ENCODE measurements around the gene ARHGAP44. TPM values are rescaled to one million over a fixed set of nuclear protein-coding genes. Genes with fewer than 3 reads are reported as not detected.

ARHGAP44 gene
- total RNA-seq, 1 donor, result not detected

DNA sequence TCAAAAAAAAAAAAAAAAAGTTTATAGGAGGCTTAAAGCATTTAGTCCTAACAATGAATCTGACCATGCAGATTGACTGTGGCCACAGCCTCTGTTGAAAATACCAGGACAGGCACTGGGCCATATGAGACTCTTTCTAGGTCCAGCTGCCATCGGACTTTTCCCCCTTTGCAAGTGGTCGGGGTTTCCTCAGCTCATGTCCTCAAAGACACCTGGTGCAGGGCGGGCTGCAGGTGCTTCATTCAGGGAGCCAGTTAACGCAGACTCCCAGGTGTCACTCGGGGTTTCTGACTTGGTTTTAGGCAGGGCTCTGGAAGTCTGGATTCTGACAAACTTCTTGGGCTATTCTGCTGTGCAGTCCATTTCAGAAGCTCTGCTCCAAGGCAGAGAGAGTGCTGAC, 207.6 kb downstream of the ARHGAP44 start:
- H3K9me3 ChIP-seq (ENCODE audit: low read depth, low read length), result no peaks in the 10 kb centered on the region
- H3K4me3 ChIP-seq (ENCODE audit: low read length), result no peak overlapping the region
- H3K4me1 ChIP-seq (ENCODE audit: insufficient read depth, low read length), result no peaks in the 10 kb centered on the region
- H3K27me3 ChIP-seq (ENCODE audit: insufficient read depth, low read length), result no peaks in the 10 kb centered on the region

DNA sequence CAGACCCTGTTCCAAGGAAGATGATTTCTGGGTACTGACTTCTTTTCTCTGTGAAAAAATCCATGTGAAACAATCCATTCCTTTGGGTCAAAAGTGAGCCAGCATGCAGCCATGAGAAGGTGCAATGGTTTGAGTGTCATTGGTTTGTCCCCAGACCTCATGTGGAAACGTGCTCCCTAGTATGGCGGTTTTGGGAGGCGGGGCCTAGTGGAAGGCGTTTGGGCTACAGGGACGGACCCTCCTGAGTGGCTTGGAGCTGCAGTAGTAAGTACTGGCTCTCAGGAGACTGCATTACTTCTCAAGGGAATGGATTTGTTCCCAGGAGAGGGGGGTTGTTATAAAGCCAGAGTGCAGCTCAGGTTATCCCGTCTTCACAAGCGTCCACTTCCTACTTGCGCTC, 209.2 kb downstream of the ARHGAP44 start:
- no peaks in the 10 kb centered on the region for H3K27me3 ChIP-seq (ENCODE audit: insufficient read depth, low read length)
- H3K4me1 ChIP-seq (ENCODE audit: insufficient read depth, low read length), result no peaks in the 10 kb centered on the region
- H3K9me3 ChIP-seq (ENCODE audit: low read depth, low read length), result no peaks in the 10 kb centered on the region
- H3K4me3 ChIP-seq (ENCODE audit: low read length), result no peak overlapping the region

GRCh38 chr17:12998874-12999273, 209.6 kb downstream of the ARHGAP44 start:
- H3K4me3 ChIP-seq (ENCODE audit: low read length), result no peak overlapping the region
- H3K4me1 ChIP-seq (ENCODE audit: insufficient read depth, low read length), result no peaks in the 10 kb centered on the region
- H3K9me3 ChIP-seq (ENCODE audit: low read depth, low read length), result no peaks in the 10 kb centered on the region
- no peaks in the 10 kb centered on the region for H3K27me3 ChIP-seq (ENCODE audit: insufficient read depth, low read length)

- no peaks in the 10 kb centered on the region for H3K4me1 ChIP-seq (ENCODE audit: insufficient read depth, low read length)
- no peaks in the 10 kb centered on the region for H3K27me3 ChIP-seq (ENCODE audit: insufficient read depth, low read length)
- H3K4me3 ChIP-seq (ENCODE audit: low read length), result no peak overlapping the region
- no peaks in the 10 kb centered on the region for H3K9me3 ChIP-seq (ENCODE audit: low read depth, low read length)
Measured at GRCh38 chr17:13000561-13000960, 211.3 kb downstream of the ARHGAP44 start.

GRCh38 chr17:13001991-13002615, 212.8 kb downstream of the ARHGAP44 start:
- Histone ChIP-seq H3K27me3 (ENCODE audit: insufficient read depth, low read length) (no peaks in the 10 kb centered on the region), H3K4me3 (ENCODE audit: low read length) (no peak overlapping the region), H3K9me3 (ENCODE audit: low read depth, low read length) (no peaks in the 10 kb centered on the region), H3K4me1 (ENCODE audit: insufficient read depth, low read length) (no peaks in the 10 kb centered on the region)

DNA sequence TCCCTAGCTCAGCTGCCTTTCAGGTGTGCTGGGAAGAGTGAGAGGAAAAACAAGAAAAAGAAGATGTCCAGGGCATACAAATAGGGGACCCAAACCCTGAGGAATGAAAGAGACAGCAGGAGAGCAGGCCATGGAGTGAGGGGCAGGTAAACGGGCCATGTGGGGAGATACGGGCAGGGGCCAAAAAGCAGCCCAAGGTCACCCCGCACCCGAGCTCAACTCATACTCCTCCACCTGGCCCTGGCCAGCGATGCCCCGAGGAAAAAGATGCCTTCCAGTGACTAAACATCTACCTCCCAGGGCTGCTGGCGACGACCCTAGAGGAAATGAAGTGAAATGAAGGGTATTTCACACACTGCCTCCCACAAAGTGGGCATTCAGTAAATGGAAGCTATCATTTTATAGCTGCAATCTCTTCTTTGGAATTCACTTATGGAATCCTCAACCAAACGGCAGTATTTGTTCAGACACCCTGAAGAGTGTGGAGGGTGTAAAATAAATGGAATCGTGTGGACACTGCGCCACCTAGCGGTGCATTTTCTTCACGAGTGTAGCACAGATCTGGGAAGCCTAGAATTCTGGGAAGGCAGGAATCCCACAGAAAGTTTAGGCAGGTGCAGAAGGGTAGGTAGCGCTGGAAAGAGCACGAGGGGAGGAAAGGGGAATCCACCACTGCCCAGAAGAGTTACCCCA, 213.6 kb downstream of the ARHGAP44 start:
- Histone ChIP-seq H3K9me3 (ENCODE audit: low read depth, low read length) (no peaks in the 10 kb centered on the region), H3K4me3 (ENCODE audit: low read length) (no peak overlapping the region), H3K4me1 (ENCODE audit: insufficient read depth, low read length) (no peaks in the 10 kb centered on the region), H3K27me3 (ENCODE audit: insufficient read depth, low read length) (no peaks in the 10 kb centered on the region)

DNA sequence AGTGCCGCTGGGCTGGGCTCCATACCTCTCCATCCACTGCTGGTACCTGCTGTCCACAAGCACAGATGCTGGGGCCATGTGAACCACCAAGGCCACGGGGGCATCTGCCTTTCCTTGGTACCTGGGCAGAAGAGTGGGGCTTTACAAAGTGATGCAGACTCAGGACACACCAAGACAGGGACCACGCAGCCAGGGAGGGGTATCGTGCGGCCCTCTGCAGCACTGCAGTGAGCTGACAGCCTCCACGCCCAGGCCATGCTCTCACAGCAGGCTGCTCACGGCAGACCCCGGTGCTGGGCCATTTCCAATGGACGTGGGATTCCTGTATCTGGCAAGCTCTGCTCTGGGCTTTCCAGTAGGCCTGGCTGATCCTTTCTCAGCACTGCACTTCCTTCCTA, 214.2 kb downstream of the ARHGAP44 start:
- no peak overlapping the region for H3K4me3 ChIP-seq (ENCODE audit: low read length)
- no peaks in the 10 kb centered on the region for H3K9me3 ChIP-seq (ENCODE audit: low read depth, low read length)
- H3K27me3 ChIP-seq (ENCODE audit: insufficient read depth, low read length), result no peaks in the 10 kb centered on the region
- H3K4me1 ChIP-seq (ENCODE audit: insufficient read depth, low read length), result no peaks in the 10 kb centered on the region

DNA sequence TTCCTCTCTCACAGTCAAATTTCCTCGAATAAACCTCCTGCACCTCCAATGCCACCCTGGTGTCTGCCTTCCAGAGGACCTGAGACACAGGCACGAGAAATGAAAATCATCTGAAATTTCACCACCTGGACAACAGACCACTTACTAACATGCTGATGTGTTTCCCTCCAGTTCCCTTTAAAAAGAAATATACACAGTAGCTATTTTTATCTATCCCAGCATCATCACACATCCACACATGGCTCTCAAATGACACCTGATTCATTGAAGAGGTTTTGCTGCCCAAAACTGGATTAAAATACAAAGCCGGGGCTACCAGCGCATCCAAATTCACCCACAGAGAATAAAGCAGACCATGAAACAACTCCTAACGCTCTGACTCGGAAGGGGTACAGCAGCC, 214.6 kb downstream of the ARHGAP44 start:
- Histone ChIP-seq H3K27me3 (ENCODE audit: insufficient read depth, low read length) (no peaks in the 10 kb centered on the region), H3K4me3 (ENCODE audit: low read length) (no peak overlapping the region), H3K9me3 (ENCODE audit: low read depth, low read length) (no peaks in the 10 kb centered on the region), H3K4me1 (ENCODE audit: insufficient read depth, low read length) (no peaks in the 10 kb centered on the region)

GRCh38 chr17:13004336-13004735, 215.0 kb downstream of the ARHGAP44 start:
- Histone ChIP-seq H3K4me1 (ENCODE audit: insufficient read depth, low read length) (no peaks in the 10 kb centered on the region), H3K9me3 (ENCODE audit: low read depth, low read length) (no peaks in the 10 kb centered on the region), H3K27me3 (ENCODE audit: insufficient read depth, low read length) (no peaks in the 10 kb centered on the region), H3K4me3 (ENCODE audit: low read length) (no peak overlapping the region)

- H3K4me3 ChIP-seq (ENCODE audit: low read length), result no peak overlapping the region
- H3K4me1 ChIP-seq (ENCODE audit: insufficient read depth, low read length), result no peaks in the 10 kb centered on the region
- no peaks in the 10 kb centered on the region for H3K27me3 ChIP-seq (ENCODE audit: insufficient read depth, low read length)
- no peaks in the 10 kb centered on the region for H3K9me3 ChIP-seq (ENCODE audit: low read depth, low read length)
Measured at GRCh38 chr17:13005530-13005929, 216.2 kb downstream of the ARHGAP44 start.

GRCh38 chr17:13008461-13008860, 219.2 kb downstream of the ARHGAP44 start:
- no peaks in the 10 kb centered on the region for H3K27me3 ChIP-seq (ENCODE audit: insufficient read depth, low read length)
- no peaks in the 10 kb centered on the region for H3K9me3 ChIP-seq (ENCODE audit: low read depth, low read length)
- H3K4me3 ChIP-seq (ENCODE audit: low read length), result no peak overlapping the region
- no peaks in the 10 kb centered on the region for H3K4me1 ChIP-seq (ENCODE audit: insufficient read depth, low read length)

GRCh38 chr17:13010959-13011358, 221.7 kb downstream of the ARHGAP44 start:
- peaks cover 2% of the 10 kb centered on the region for H3K4me1 ChIP-seq (ENCODE audit: insufficient read depth, low read length)
- H3K4me3 ChIP-seq (ENCODE audit: low read length), result no peak overlapping the region
- no peaks in the 10 kb centered on the region for H3K9me3 ChIP-seq (ENCODE audit: low read depth, low read length)
- H3K27me3 ChIP-seq (ENCODE audit: insufficient read depth, low read length), result no peaks in the 10 kb centered on the region

GRCh38 chr17:13014801-13015200, 225.5 kb downstream of the ARHGAP44 start:
- H3K27me3 ChIP-seq (ENCODE audit: insufficient read depth, low read length), result no peaks in the 10 kb centered on the region
- no peak overlapping the region for H3K4me3 ChIP-seq (ENCODE audit: low read length)
- no peaks in the 10 kb centered on the region for H3K9me3 ChIP-seq (ENCODE audit: low read depth, low read length)
- H3K4me1 ChIP-seq (ENCODE audit: insufficient read depth, low read length), result peaks cover 14% of the 10 kb centered on the region

DNA sequence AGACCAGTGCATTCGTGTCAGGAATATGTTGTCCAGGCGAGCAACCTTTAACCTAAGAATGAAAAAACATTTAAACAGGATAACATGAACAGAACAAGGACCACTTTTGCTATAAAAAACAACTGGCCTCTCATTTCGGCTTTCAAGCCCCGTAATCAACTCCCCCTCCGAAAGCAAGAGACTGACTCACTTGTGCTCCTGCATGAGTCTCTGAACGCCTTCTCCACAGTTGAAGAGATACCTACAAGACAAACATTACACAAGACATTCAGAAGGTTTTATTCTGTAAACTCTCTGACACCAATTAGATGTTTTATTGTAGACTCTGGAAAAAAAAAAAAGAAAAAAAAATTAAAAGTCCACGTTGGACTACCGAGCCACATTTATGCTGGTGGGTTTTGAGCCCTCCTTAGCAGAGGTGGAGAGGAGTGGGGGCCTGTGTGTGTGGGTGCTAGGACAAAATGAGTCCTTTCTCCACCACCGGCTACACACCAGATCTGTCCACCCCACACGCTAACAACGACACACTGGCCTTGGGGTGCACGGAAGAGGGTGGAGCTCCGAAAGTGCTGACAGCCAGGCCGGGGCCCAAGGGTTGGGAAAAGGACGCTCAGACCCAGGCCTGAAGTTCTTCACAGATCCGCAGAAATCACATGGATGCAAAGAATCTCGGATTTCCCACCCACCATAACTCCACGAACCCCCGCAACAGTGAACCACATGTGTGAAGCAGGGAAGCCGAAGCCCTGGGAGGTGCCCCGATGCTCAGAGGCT, 227.8 kb downstream of the ARHGAP44 start:
- no peaks in the 10 kb centered on the region for H3K27me3 ChIP-seq (ENCODE audit: insufficient read depth, low read length)

GRCh38 chr17:13017655-13018459, 228.6 kb downstream of the ARHGAP44 start, which contains the start of gene ELAC2:
TSS of gene ELAC2 (minus strand) at chr17:13018027. CDS start at chr17:13017947, 80 bp downstream.
- H3K4me3 ChIP-seq (ENCODE audit: low read length), result peak within 1 kb of the TSS; percentile 68
- no peaks in the 10 kb centered on the region for H3K27me3 ChIP-seq (ENCODE audit: insufficient read depth, low read length)
- H3K9me3 ChIP-seq (ENCODE audit: low read depth, low read length), result no peaks in the 10 kb centered on the region
- peaks cover 14% of the 10 kb centered on the region for H3K4me1 ChIP-seq (ENCODE audit: insufficient read depth, low read length)

More for the DNA sequence above, 227.8 kb downstream of the ARHGAP44 start:
- H3K4me1 ChIP-seq (ENCODE audit: insufficient read depth, low read length), result peaks cover 14% of the 10 kb centered on the region
- no peaks in the 10 kb centered on the region for H3K9me3 ChIP-seq (ENCODE audit: low read depth, low read length)
- H3K4me3 ChIP-seq (ENCODE audit: low read length), result peak overlapping the region; percentile 68

All from mononuclear cell (primary cell).